ENCODE measurements around the gene C10orf71. TPM values are rescaled to one million over a fixed set of nuclear protein-coding genes. Genes with fewer than 3 reads are reported as not detected.

Gene C10orf71
- total and polyA plus RNA-seq, 2 of the 8 experiments (the other 6 are each of a cell fraction or from before 2014, with no cell fraction given) = not detected

- Histone ChIP-seq H3K4ac (replicated peaks; ENCODE audit: insufficient read length, low read depth, low read length) (no peak overlapping the region), H3K14ac (ENCODE audit: insufficient read length) (no peak overlapping the region), H3K79me2 (ENCODE audit: control insufficient read depth in 1 of 2, insufficient read depth in 2 of 2, low read length in 2 of 2) (no peaks in the 10 kb centered on the region), H4K91ac (replicated peaks; ENCODE audit: insufficient read length, low read length) (no peak overlapping the region), H2AFZ (ENCODE audit: low read length) (no peak overlapping the region), H3K9me3 (ENCODE audit: insufficient read depth in 2 of 2, low read depth in 1 of 2, low read length in 1 of 2) (no peaks in the 10 kb centered on the region), H2BK120ac (replicated peaks; ENCODE audit: low read depth, low read length) (no peak overlapping the region), H3K27ac (ENCODE audit: low read depth, low read length) (no peak overlapping the region), H3K56ac (replicated peaks; ENCODE audit: insufficient read length, low read depth, low read length) (no peak overlapping the region), H2BK15ac (ENCODE audit: low read length) (no peak overlapping the region), H4K8ac (ENCODE audit: extremely low read depth, insufficient read depth, low read length) (no peak overlapping the region), H3K79me1 (ENCODE audit: low read depth, low read length) (no peaks in the 10 kb centered on the region), H3K27me3 (replicated peaks in 1 of 4; ENCODE audit: control insufficient read depth in 3 of 4, extremely low read depth in 1 of 4, insufficient read depth in 3 of 4, low read length in 3 of 4) (no peaks in the 10 kb centered on the region), H2BK12ac (ENCODE audit: low read depth, low read length) (no peak overlapping the region), H3K4me1 (replicated peaks in 1 of 4; ENCODE audit: control insufficient read depth in 3 of 4, insufficient read depth in 4 of 4, low read length in 3 of 4) (no peaks in the 10 kb centered on the region; a peak in 1 of 7 replicates), H4K20me1 (replicated peaks in 1 of 2; ENCODE audit: control insufficient read depth in 1 of 2, insufficient read depth in 2 of 2, low read length in 2 of 2) (no peaks in the 10 kb centered on the region), H3K9ac (replicated peaks in 1 of 4; ENCODE audit: extremely low read depth in 1 of 4, low read depth in 3 of 4, low read length in 3 of 4) (no peak overlapping the region), H3K23ac (ENCODE audit: insufficient read length) (no peak overlapping the region), H3K4me2 (ENCODE audit: insufficient read depth in 1 of 2, low read depth in 2 of 2, low read length in 2 of 2) (no peak overlapping the region), H3K4me3 (ENCODE audit: extremely low read depth in 1 of 4, insufficient read depth in 2 of 4, low read depth in 3 of 4, low read length in 4 of 4) (no peak overlapping the region), H3K36me3 (ENCODE audit: control insufficient read depth in 2 of 4, insufficient read depth in 4 of 4, low read length in 3 of 4) (no peaks in the 10 kb centered on the region), H3K18ac (ENCODE audit: extremely low read depth, low read length) (no peak overlapping the region), H2BK20ac (ENCODE audit: low read length) (no peak overlapping the region), H3K23me2 (ENCODE audit: low read depth, low read length) (no peaks in the 10 kb centered on the region), H2AK5ac (ENCODE audit: low read depth, low read length) (no peak overlapping the region), H4K5ac (ENCODE audit: insufficient read length, low read depth, low read length) (no peak overlapping the region), H2BK5ac (ENCODE audit: low read depth, low read length) (no peak overlapping the region)
- TF ChIP-seq SUZ12 (IDR thresholded peaks at IDR 0.05; ENCODE audit: low read length) (no peak), TAF1 (IDR thresholded peaks at IDR 0.05; ENCODE audit: low read depth, low read length) (no peak), TEAD4 (IDR thresholded peaks at IDR 0.05; ENCODE audit: low read depth, low read length) (no peak), SIRT6 (IDR thresholded peaks at IDR 0.05; ENCODE audit: low read length) (no peak), SP2 (IDR thresholded peaks at IDR 0.05; ENCODE audit: low read length) (no peak)
- no peak for FAIRE-seq
- 100% methylated on average over 1 of the region's 1 CpG; no CpG with 5 or more reads in 1 of the 2 experiments for WGBS, 2 experiments (ENCODE audit: extremely low coverage in 1 of 2, insufficient coverage in 1 of 2, insufficient read length in 1 of 2, insufficient replicate concordance in 2 of 2, low coverage in 1 of 2, low lambda C conversion rate in 2 of 2, missing lambda C conversion rate in 1 of 2)
- no peak for DNase-seq (ENCODE audit: low read depth in 1 of 2, low spot score in 2 of 2)
- POLR2A ChIA-PET (ENCODE audit: partially characterized antibody) = no interaction called here
- CTCF ChIA-PET (ENCODE audit: partially characterized antibody) = no interaction called here
Observed at GRCh38 chr10:49335364-49335972, 36.5 kb downstream of the C10orf71 start.
